ENCODE results near the gene PLEK. TPM values are rescaled to one million over a fixed set of nuclear protein-coding genes. Genes with fewer than 3 reads are reported as not detected.

PLEK gene
- total RNA-seq, 1 donor from 2014 or later = 0.10 TPM

DNA sequence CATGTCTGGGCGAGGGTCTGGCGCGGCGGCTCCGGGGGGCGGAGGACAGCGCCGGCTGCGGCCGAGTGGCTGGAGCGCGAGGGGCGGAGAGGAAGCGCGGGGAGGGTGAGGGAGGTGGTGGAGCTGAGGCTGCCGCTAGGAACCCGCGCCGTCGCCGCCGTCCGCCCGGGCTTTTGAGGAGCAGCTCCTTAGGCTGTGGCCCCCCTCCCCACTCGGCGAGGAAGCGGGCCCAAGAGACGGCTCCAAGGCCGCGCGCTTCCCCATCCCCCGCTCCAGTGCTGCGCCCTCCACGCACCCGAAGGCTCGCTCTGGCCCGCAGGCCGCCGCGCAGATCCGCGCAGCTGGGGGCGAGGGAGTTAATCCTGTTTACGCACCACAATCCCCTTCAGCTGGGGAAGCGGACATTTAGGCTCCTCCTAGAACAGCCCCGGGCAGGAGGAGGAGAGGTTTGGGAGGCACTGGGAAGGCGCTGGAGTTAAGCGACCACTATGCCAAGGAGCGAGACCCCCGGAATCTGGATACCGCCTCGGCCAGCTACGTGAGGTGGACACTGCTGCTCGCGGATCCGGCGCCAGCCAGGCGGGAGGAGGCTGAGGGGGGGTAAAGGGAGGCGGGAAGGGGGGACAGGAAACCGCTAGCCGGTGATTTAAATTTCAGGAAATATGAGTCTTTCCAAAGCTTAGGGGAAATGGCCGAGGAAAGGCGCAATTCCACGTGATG, 45.5 kb upstream of the PLEK start, which contains the start of gene CNRIP1:
TSS of gene CNRIP1 (minus strand) at position 552 of the 720 bp plus-strand sequence. CDS start at position 3, 549 bp downstream.
- peaks cover 84% of the 10 kb centered on the region for H3K27me3 Mint-ChIP-seq
- H3K9me3 Mint-ChIP-seq (ENCODE audit: low read depth) = no peaks in the 10 kb centered on the region
- H3K4me1 Mint-ChIP-seq (ENCODE audit: low read depth) = peaks cover 4% of the 10 kb centered on the region
- DNase-seq (ENCODE audit: low spot score, unreplicated experiment) = peak; percentile 14
- no peak within 1 kb of the TSS for H3K27ac Mint-ChIP-seq
- peak within 1 kb of the TSS; percentile 59 for H3K4me3 Mint-ChIP-seq (ENCODE audit: low read depth)
- no peaks in the 10 kb centered on the region for H3K36me3 Mint-ChIP-seq (ENCODE audit: insufficient read depth)
- TF ChIP-seq CTCF (IDR thresholded peaks at IDR 0.05; ENCODE audit: unreplicated experiment) = no peak

DNA sequence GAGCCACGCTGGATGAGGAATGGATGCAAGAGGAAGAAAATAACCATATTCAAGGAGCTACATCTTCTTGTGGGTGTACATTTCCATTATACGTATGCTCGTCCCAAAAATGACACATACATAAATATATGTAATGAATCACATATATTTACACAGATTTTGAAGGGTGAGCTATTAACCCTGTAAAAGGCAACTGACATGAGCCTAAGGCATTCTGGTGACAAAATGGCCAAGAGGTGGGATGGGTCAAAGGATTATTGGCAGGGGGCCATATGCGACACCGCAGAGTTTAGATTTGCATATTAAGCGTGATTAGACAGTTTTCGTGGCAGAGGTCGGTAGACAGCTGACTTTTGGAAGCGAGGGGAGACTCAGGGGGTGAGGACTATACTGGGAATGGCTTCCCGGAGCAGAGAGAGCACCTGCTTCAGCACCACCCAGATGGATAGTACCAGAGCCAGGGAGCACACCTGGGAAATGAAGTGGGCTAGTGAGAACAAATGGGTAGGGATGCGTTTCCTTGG, 44.9 kb upstream of the PLEK start:
- Mint-ChIP-seq H3K4me1 (ENCODE audit: low read depth) (peaks cover 4% of the 10 kb centered on the region), H3K27me3 (peaks cover 84% of the 10 kb centered on the region), H3K4me3 (ENCODE audit: low read depth) (peak overlapping the region; percentile 59), H3K9me3 (ENCODE audit: low read depth) (no peaks in the 10 kb centered on the region), H3K36me3 (ENCODE audit: insufficient read depth) (no peaks in the 10 kb centered on the region), H3K27ac (no peak overlapping the region)
- no peak for TF ChIP-seq CTCF (IDR thresholded peaks at IDR 0.05; ENCODE audit: unreplicated experiment)
- peak; percentile 27 for DNase-seq (ENCODE audit: low spot score, unreplicated experiment)

- peaks cover 70% of the 10 kb centered on the region for H3K27me3 Mint-ChIP-seq
- no peak overlapping the region for H3K4me3 Mint-ChIP-seq (ENCODE audit: low read depth)
- no peak for TF ChIP-seq CTCF (IDR thresholded peaks at IDR 0.05; ENCODE audit: unreplicated experiment)
- H3K4me1 Mint-ChIP-seq (ENCODE audit: low read depth) = no peaks in the 10 kb centered on the region
- H3K27ac Mint-ChIP-seq = no peak overlapping the region
- no peak for DNase-seq (ENCODE audit: low spot score, unreplicated experiment)
- no peaks in the 10 kb centered on the region for H3K9me3 Mint-ChIP-seq (ENCODE audit: low read depth)
- no peaks in the 10 kb centered on the region for H3K36me3 Mint-ChIP-seq (ENCODE audit: insufficient read depth)
Measured at GRCh38 chr2:68325056-68325455, 40.0 kb upstream of the PLEK start.

- no peak for DNase-seq (ENCODE audit: low spot score, unreplicated experiment)
- no peaks in the 10 kb centered on the region for H3K36me3 Mint-ChIP-seq (ENCODE audit: insufficient read depth)
- H3K4me3 Mint-ChIP-seq (ENCODE audit: low read depth) = no peak overlapping the region
- H3K27me3 Mint-ChIP-seq = peaks cover 42% of the 10 kb centered on the region
- no peak overlapping the region for H3K27ac Mint-ChIP-seq
- H3K4me1 Mint-ChIP-seq (ENCODE audit: low read depth) = no peaks in the 10 kb centered on the region
- no peaks in the 10 kb centered on the region for H3K9me3 Mint-ChIP-seq (ENCODE audit: low read depth)
- no peak for TF ChIP-seq CTCF (IDR thresholded peaks at IDR 0.05; ENCODE audit: unreplicated experiment)
Measured at GRCh38 chr2:68328901-68329300, 36.2 kb upstream of the PLEK start.

DNA sequence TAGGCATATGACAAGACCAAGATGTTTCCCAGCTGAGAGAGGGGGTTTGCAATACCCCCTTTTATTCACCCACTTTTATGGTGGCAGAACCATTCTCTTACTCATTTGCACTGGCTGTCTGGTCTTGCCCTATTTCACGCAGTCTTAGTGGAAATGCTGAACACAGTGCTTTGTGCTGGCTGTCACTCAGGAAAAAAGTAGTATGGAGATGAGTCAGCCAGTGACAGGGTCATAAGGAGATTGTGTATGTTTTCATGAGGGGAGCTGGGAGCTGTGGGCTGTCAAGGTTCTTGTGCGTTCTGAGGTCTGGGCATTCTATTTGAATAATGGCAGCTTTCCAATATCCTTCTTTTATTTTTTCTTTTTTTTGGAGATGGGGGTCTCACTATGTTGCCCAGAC, 34.4 kb upstream of the PLEK start:
- H3K4me3 Mint-ChIP-seq (ENCODE audit: low read depth) = no peak overlapping the region
- no peaks in the 10 kb centered on the region for H3K9me3 Mint-ChIP-seq (ENCODE audit: low read depth)
- H3K27me3 Mint-ChIP-seq = peaks cover 28% of the 10 kb centered on the region
- H3K36me3 Mint-ChIP-seq (ENCODE audit: insufficient read depth) = no peaks in the 10 kb centered on the region
- no peak overlapping the region for H3K27ac Mint-ChIP-seq
- no peak for TF ChIP-seq CTCF (IDR thresholded peaks at IDR 0.05; ENCODE audit: unreplicated experiment)
- H3K4me1 Mint-ChIP-seq (ENCODE audit: low read depth) = no peaks in the 10 kb centered on the region
- no peak for DNase-seq (ENCODE audit: low spot score, unreplicated experiment)

Measured in progenitor cell of endocrine pancreas (in vitro differentiated cells).